D341Med (cell line): ENCODE data around the gene GJC2.
"Not testable (repeated sequence)": the region's sequence is repeated elsewhere in the genome, so short reads cannot be mapped to it uniquely, and the experiment has no call there.

ENCODE experiments used
- DNase-seq: peaks from one replicate; pipeline ENCODE4 v3.0.0; 2012; ENCODE audit warnings: low spot score

Gene GJC2

GRCh38 chr1:228173528-228174481, 24.1 kb downstream of the GJC2 start:
- DNase-seq: not testable (repeated sequence)

GRCh38 chr1:228174482-228175315, 25.0 kb downstream of the GJC2 start:
- DNase-seq: no peak

GRCh38 chr1:228175316-228176023, 25.7 kb downstream of the GJC2 start:
- no peak for DNase-seq

- DNase-seq: no peak
These were observed 26.3 kb downstream of the GJC2 start for GRCh38 chr1:228176024-228176395.

GRCh38 chr1:228176461-228177182, 26.9 kb downstream of the GJC2 start:
- no peak for DNase-seq

GRCh38 chr1:228177183-228177475, 27.4 kb downstream of the GJC2 start:
- DNase-seq: no peak

- no peak for DNase-seq
These were observed 28.3 kb downstream of the GJC2 start for GRCh38 chr1:228177721-228178710.

GRCh38 chr1:228178737-228179684, 29.3 kb downstream of the GJC2 start:
- peak; percentile 12 for DNase-seq

- peak; percentile 41 for DNase-seq
These were observed 30.7 kb downstream of the GJC2 start for GRCh38 chr1:228180271-228180958.

- peak; percentile 16 for DNase-seq
These were observed 31.4 kb downstream of the GJC2 start for GRCh38 chr1:228180959-228181644.

GRCh38 chr1:228181645-228182034, 31.9 kb downstream of the GJC2 start:
- peak; percentile 17 for DNase-seq

GRCh38 chr1:228182296-228183030, 32.7 kb downstream of the GJC2 start:
- DNase-seq: peak; percentile 26

GRCh38 chr1:228184152-228184551, 34.4 kb downstream of the GJC2 start:
- DNase-seq: peak; percentile 29

- DNase-seq: peak; percentile 17
These were observed 35.9 kb downstream of the GJC2 start for GRCh38 chr1:228185641-228185965.

- not testable (repeated sequence) for DNase-seq
These were observed 38.5 kb downstream of the GJC2 start for GRCh38 chr1:228188249-228188648.

GRCh38 chr1:228190182-228190581, 40.5 kb downstream of the GJC2 start:
- DNase-seq: no peak

GRCh38 chr1:228190778-228191177, 41.0 kb downstream of the GJC2 start:
- DNase-seq: no peak

- DNase-seq: no peak
These were observed 44.7 kb downstream of the GJC2 start for GRCh38 chr1:228194436-228194835.
